HEK293 (cell line): ENCODE measurements around the gene NRP1.

Source experiments
- FEZF1 ChIP-seq: fragments of 450-650 bp; formaldehyde crosslinking; IDR thresholded peaks from 2 replicates; pipeline ENCODE4 v1.5.1; 2016; ENCODE audit warnings: missing biosample characterization, missing genetic modification characterization
- GFI1B ChIP-seq: fragments of 450-650 bp; formaldehyde crosslinking; IDR thresholded peaks from 2 replicates; pipeline ENCODE4 v1.5.1; 2016; ENCODE audit warnings: missing biosample characterization, missing genetic modification characterization
- GLIS1 ChIP-seq: fragments of 450-650 bp; formaldehyde crosslinking; IDR thresholded peaks from 2 replicates; pipeline ENCODE4 v1.5.1; 2016; ENCODE audit warnings: missing biosample characterization, missing genetic modification characterization
- HOXC10 ChIP-seq: sonication (generic); formaldehyde crosslinking; IDR thresholded peaks from 2 replicates; pipeline ENCODE4 v1.8.1; 2023; ENCODE audit warnings: mild to moderate bottlenecking, missing genetic modification reagents
- TCF7L2 ChIP-seq: IDR thresholded peaks from 2 replicates; pipeline ENCODE4 v1.6.1; 2011; ENCODE audit warnings: low read depth, mild to moderate bottlenecking, inconsistent platforms, low read length, moderate library complexity, borderline replicate concordance
- YY1 ChIP-seq: fragments of 450-650 bp; formaldehyde crosslinking; IDR thresholded peaks from 2 replicates; pipeline ENCODE4 v1.5.1; 2018; ENCODE audit warnings: missing biosample characterization, missing genetic modification characterization
- ZEB2 ChIP-seq: fragments of 450-650 bp; formaldehyde crosslinking; IDR thresholded peaks from 2 replicates; pipeline ENCODE4 v1.5.1; 2016; ENCODE audit warnings: missing biosample characterization, missing genetic modification characterization
- ZFP41 ChIP-seq: fragments of 450-650 bp; formaldehyde crosslinking; IDR thresholded peaks from 2 replicates; pipeline ENCODE4 v1.5.1; 2016; ENCODE audit warnings: missing biosample characterization, missing genetic modification characterization, borderline replicate concordance
- ZIC2 ChIP-seq: fragments of 450-650 bp; formaldehyde crosslinking; IDR thresholded peaks from 2 replicates; pipeline ENCODE4 v1.5.1; 2016; ENCODE audit warnings: missing biosample characterization, missing genetic modification characterization
- ZNF114 ChIP-seq: fragments of 450-650 bp; formaldehyde crosslinking; IDR thresholded peaks from 2 replicates; pipeline ENCODE4 v1.5.0; 2017; ENCODE audit warnings: missing biosample characterization, missing genetic modification characterization
- ZNF157 ChIP-seq: fragments of 450-650 bp; formaldehyde crosslinking; IDR thresholded peaks from 2 replicates; pipeline ENCODE4 v1.5.1; 2016; ENCODE audit warnings: missing biosample characterization, missing genetic modification characterization
- ZNF2 ChIP-seq: fragments of 450-650 bp; formaldehyde crosslinking; IDR thresholded peaks from 2 replicates; pipeline ENCODE4 v1.5.1; 2016; ENCODE audit warnings: missing biosample characterization, missing genetic modification characterization
- ZNF23 ChIP-seq: fragments of 450-650 bp; formaldehyde crosslinking; IDR thresholded peaks from 2 replicates; pipeline ENCODE4 v1.5.1; 2016; ENCODE audit warnings: missing biosample characterization, missing genetic modification characterization, borderline replicate concordance
- ZNF354C ChIP-seq: fragments of 450-650 bp; formaldehyde crosslinking; IDR thresholded peaks from 2 replicates; pipeline ENCODE4 v1.5.1; 2016; ENCODE audit warnings: missing biosample characterization, missing genetic modification characterization, low read depth, borderline replicate concordance
- ZNF37A ChIP-seq: fragments of 450-650 bp; IDR thresholded peaks from 2 replicates; pipeline ENCODE4 v1.5.1; 2018; ENCODE audit warnings: missing biosample characterization, missing genetic modification characterization
- ZNF416 ChIP-seq: fragments of 450-650 bp; formaldehyde crosslinking; IDR thresholded peaks from 2 replicates; pipeline ENCODE4 v1.5.1; 2016; ENCODE audit warnings: missing biosample characterization, missing genetic modification characterization
- ZNF423 ChIP-seq: fragments of 450-650 bp; formaldehyde crosslinking; IDR thresholded peaks from 2 replicates; pipeline ENCODE4 v1.5.1; 2016; ENCODE audit warnings: missing biosample characterization, missing genetic modification characterization
- ZNF501 ChIP-seq: fragments of 450-650 bp; formaldehyde crosslinking; IDR thresholded peaks from 2 replicates; pipeline ENCODE4 v1.5.1; 2016; ENCODE audit warnings: missing biosample characterization, missing genetic modification characterization
- ZNF514 ChIP-seq: fragments of 450-650 bp; formaldehyde crosslinking; IDR thresholded peaks from 2 replicates; pipeline ENCODE4 v1.5.1; 2016; ENCODE audit warnings: missing biosample characterization, missing genetic modification characterization
- ZNF571 ChIP-seq: fragments of 450-650 bp; formaldehyde crosslinking; IDR thresholded peaks from 2 replicates; pipeline ENCODE4 v1.5.0; 2017; ENCODE audit warnings: missing biosample characterization, missing genetic modification characterization
- ZNF585B ChIP-seq: fragments of 450-650 bp; formaldehyde crosslinking; IDR thresholded peaks from 2 replicates; pipeline ENCODE4 v1.5.1; 2016; ENCODE audit warnings: missing biosample characterization, missing genetic modification characterization
- ZNF626 ChIP-seq: fragments of 450-650 bp; sonication (Bioruptor Pico); formaldehyde crosslinking; IDR thresholded peaks from 2 replicates; pipeline ENCODE4 v1.5.1; 2018; ENCODE audit warnings: missing biosample characterization, missing genetic modification characterization, inconsistent platforms
- ZNF660 ChIP-seq: fragments of 450-650 bp; IDR thresholded peaks from 2 replicates; pipeline ENCODE4 v1.5.1; 2018; ENCODE audit warnings: missing biosample characterization, mild to moderate bottlenecking, missing genetic modification characterization
- ZNF664 ChIP-seq: fragments of 450-650 bp; formaldehyde crosslinking; IDR thresholded peaks from 2 replicates; pipeline ENCODE4 v1.5.1; 2016; ENCODE audit warnings: missing biosample characterization, missing genetic modification characterization
- ZNF677 ChIP-seq: fragments of 450-650 bp; IDR thresholded peaks from 2 replicates; pipeline ENCODE4 v1.5.0; 2018; ENCODE audit warnings: missing biosample characterization, mild to moderate bottlenecking, missing genetic modification characterization, moderate library complexity
- ZNF777 ChIP-seq: fragments of 450-650 bp; formaldehyde crosslinking; IDR thresholded peaks from 2 replicates; pipeline ENCODE4 v1.5.1; 2017; ENCODE audit warnings: missing biosample characterization, missing genetic modification characterization, borderline replicate concordance
- ZNF791 ChIP-seq: fragments of 450-650 bp; formaldehyde crosslinking; IDR thresholded peaks from 2 replicates; pipeline ENCODE4 v1.5.1; 2016; ENCODE audit warnings: missing biosample characterization, missing genetic modification characterization
- ZSCAN30 ChIP-seq: fragments of 450-650 bp; IDR thresholded peaks from 2 replicates; pipeline ENCODE4 v1.5.1; 2018; ENCODE audit warnings: missing biosample characterization, mild to moderate bottlenecking, missing genetic modification characterization, moderate library complexity
- ZXDB ChIP-seq: fragments of 450-650 bp; formaldehyde crosslinking; IDR thresholded peaks from 2 replicates; pipeline ENCODE4 v1.5.1; 2016; ENCODE audit warnings: missing biosample characterization, missing genetic modification characterization
- TF ChIP-seq, protein P1 (sequence below): fragments of 450-650 bp; formaldehyde crosslinking; IDR thresholded peaks from 2 replicates; pipeline ENCODE4 v1.5.1; 2016; ENCODE audit warnings: missing biosample characterization, missing genetic modification characterization, low read depth
- TF ChIP-seq, protein P2 (sequence below): fragments of 450-650 bp; IDR thresholded peaks from 2 replicates; pipeline ENCODE4 v1.5.1; 2018; ENCODE audit warnings: missing biosample characterization, missing genetic modification characterization
- TF ChIP-seq, protein P3 (sequence below): fragments of 450-650 bp; formaldehyde crosslinking; optimal IDR thresholded peaks from 2 replicates; pipeline ENCODE3; 2016; ENCODE audit warnings: missing biosample characterization, mild to moderate bottlenecking, missing genetic modification characterization
- TF ChIP-seq, protein P4 (sequence below): fragments of 450-650 bp; formaldehyde crosslinking; IDR thresholded peaks from 2 replicates; pipeline ENCODE4 v1.5.1; 2016; ENCODE audit warnings: missing biosample characterization, missing genetic modification characterization
- TF ChIP-seq, protein P5 (sequence below): IDR thresholded peaks from 2 replicates; pipeline ENCODE4 v1.6.1; 2011; ENCODE audit warnings: mild to moderate bottlenecking, low read depth, low read length, borderline replicate concordance
- TF ChIP-seq, protein P6 (sequence below): fragments of 450-650 bp; formaldehyde crosslinking; IDR thresholded peaks from 2 replicates; pipeline ENCODE4; 2016; ENCODE audit warnings: missing biosample characterization, missing genetic modification characterization

NRP1 gene

DNA sequence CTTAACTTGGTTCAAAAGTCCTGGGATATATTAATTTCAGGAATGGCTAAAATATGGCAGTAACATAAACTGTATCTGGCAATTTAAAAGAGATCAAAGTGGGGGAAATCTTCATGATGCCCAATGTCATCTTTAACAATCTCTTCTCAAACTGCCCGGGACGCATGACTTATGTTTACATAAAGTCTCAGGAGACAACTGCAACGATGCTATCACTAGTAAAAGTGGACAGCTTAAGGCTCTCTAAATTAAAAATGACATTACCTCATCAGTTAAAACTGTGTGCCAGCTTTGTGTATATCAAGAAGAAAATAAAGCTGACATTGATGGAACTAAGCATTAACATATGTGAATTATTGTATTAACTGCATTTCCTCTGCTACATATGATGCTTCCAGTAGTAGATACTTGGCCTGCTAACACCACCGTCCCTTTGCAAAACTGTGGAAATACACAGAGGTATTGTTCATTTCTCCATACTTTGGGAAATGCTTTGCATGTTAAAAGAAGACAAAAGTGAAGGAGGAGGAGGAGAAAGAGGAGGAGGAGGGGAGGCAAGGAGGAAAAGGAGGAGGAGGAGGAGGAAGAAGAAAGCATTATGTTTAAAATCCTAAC lies 62.4 kb downstream of the NRP1 start (continued):
- TF ChIP-seq ZNF23 (tag by site-specific recombination) (no peak), ZNF354C (tag by site-specific recombination) (no peak), ZNF626 (tag by site-specific recombination) (no peak), ZNF501 (tag by site-specific recombination) (0 out of 2 replicates have a peak, but pooled peaks have one; percentile 34), ZFP41 (tag by site-specific recombination) (no peak), ZNF791 (tag by site-specific recombination) (no peak), ZNF660 (0 out of 2 replicates have a peak, but pooled peaks have one; percentile 20), YY1 (tag by site-specific recombination) (no peak), ZNF514 (tag by site-specific recombination) (no peak), ZNF664 (tag by site-specific recombination) (no peak), ZNF585B (tag by site-specific recombination) (no peak), ZNF416 (no peak), ZNF677 (tag by site-specific recombination) (no peak), ZXDB (tag by site-specific recombination) (peak; percentile 93), GLIS1 (tag by site-specific recombination) (peak; percentile 47), TCF7L2 (peak; percentile 79), ZEB2 (tag by site-specific recombination) (peak; percentile 93), ZNF2 (tag by site-specific recombination) (0 out of 2 replicates have a peak, but pooled peaks have one; percentile 36), HOXC10 (CRISPR knock-in tag) (no peak), ZNF157 (tag by site-specific recombination) (no peak), ZNF423 (tag by site-specific recombination) (no peak), ZSCAN30 (no peak), ZNF571 (no peak), FEZF1 (tag by site-specific recombination) (peak; percentile 84), ZIC2 (tag by site-specific recombination) (no peak), GFI1B (peak; percentile 81), ZNF114 (tag by site-specific recombination) (no peak), ZNF777 (tag by site-specific recombination) (no peak), ZNF37A (tag by site-specific recombination) (no peak)
- TF ChIP-seq, protein P1, sequence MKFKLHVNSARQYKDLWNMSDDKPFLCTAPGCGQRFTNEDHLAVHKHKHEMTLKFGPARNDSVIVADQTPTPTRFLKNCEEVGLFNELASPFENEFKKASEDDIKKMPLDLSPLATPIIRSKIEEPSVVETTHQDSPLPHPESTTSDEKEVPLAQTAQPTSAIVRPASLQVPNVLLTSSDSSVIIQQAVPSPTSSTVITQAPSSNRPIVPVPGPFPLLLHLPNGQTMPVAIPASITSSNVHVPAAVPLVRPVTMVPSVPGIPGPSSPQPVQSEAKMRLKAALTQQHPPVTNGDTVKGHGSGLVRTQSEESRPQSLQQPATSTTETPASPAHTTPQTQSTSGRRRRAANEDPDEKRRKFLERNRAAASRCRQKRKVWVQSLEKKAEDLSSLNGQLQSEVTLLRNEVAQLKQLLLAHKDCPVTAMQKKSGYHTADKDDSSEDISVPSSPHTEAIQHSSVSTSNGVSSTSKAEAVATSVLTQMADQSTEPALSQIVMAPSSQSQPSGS (tag by site-specific recombination), result peak; percentile 93
- TF ChIP-seq, protein P2, sequence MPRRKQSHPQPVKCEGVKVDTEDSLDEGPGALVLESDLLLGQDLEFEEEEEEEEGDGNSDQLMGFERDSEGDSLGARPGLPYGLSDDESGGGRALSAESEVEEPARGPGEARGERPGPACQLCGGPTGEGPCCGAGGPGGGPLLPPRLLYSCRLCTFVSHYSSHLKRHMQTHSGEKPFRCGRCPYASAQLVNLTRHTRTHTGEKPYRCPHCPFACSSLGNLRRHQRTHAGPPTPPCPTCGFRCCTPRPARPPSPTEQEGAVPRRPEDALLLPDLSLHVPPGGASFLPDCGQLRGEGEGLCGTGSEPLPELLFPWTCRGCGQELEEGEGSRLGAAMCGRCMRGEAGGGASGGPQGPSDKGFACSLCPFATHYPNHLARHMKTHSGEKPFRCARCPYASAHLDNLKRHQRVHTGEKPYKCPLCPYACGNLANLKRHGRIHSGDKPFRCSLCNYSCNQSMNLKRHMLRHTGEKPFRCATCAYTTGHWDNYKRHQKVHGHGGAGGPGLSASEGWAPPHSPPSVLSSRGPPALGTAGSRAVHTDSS, result peak; percentile 80
- TF ChIP-seq, protein P3, sequence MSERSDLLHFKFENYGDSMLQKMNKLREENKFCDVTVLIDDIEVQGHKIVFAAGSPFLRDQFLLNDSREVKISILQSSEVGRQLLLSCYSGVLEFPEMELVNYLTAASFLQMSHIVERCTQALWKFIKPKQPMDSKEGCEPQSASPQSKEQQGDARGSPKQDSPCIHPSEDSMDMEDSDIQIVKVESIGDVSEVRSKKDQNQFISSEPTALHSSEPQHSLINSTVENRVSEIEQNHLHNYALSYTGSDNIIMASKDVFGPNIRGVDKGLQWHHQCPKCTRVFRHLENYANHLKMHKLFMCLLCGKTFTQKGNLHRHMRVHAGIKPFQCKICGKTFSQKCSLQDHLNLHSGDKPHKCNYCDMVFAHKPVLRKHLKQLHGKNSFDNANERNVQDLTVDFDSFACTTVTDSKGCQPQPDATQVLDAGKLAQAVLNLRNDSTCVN (tag by site-specific recombination), result no peak
- TF ChIP-seq, protein P4, sequence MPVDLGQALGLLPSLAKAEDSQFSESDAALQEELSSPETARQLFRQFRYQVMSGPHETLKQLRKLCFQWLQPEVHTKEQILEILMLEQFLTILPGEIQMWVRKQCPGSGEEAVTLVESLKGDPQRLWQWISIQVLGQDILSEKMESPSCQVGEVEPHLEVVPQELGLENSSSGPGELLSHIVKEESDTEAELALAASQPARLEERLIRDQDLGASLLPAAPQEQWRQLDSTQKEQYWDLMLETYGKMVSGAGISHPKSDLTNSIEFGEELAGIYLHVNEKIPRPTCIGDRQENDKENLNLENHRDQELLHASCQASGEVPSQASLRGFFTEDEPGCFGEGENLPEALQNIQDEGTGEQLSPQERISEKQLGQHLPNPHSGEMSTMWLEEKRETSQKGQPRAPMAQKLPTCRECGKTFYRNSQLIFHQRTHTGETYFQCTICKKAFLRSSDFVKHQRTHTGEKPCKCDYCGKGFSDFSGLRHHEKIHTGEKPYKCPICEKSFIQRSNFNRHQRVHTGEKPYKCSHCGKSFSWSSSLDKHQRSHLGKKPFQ (tag by site-specific recombination), result no peak
- TF ChIP-seq, protein P5, sequence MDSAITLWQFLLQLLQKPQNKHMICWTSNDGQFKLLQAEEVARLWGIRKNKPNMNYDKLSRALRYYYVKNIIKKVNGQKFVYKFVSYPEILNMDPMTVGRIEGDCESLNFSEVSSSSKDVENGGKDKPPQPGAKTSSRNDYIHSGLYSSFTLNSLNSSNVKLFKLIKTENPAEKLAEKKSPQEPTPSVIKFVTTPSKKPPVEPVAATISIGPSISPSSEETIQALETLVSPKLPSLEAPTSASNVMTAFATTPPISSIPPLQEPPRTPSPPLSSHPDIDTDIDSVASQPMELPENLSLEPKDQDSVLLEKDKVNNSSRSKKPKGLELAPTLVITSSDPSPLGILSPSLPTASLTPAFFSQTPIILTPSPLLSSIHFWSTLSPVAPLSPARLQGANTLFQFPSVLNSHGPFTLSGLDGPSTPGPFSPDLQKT, result no peak
- TF ChIP-seq, protein P6, sequence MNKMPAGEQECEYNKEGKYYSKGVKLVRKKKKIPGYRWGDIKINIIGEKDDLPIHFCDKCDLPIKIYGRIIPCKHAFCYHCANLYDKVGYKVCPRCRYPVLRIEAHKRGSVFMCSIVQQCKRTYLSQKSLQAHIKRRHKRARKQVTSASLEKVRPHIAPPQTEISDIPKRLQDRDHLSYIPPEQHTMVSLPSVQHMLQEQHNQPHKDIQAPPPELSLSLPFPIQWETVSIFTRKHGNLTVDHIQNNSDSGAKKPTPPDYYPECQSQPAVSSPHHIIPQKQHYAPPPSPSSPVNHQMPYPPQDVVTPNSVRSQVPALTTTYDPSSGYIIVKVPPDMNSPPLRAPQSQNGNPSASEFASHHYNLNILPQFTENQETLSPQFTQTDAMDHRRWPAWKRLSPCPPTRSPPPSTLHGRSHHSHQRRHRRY (tag by site-specific recombination), result no peak
